Measurements from ENCODE around the gene PDCD4. TPM values are rescaled to one million over a fixed set of nuclear protein-coding genes. Genes with fewer than 3 reads are reported as not detected.

The PDCD4 gene
- total RNA-seq, 1 experiment from 2014 or later, result 133 TPM

DNA sequence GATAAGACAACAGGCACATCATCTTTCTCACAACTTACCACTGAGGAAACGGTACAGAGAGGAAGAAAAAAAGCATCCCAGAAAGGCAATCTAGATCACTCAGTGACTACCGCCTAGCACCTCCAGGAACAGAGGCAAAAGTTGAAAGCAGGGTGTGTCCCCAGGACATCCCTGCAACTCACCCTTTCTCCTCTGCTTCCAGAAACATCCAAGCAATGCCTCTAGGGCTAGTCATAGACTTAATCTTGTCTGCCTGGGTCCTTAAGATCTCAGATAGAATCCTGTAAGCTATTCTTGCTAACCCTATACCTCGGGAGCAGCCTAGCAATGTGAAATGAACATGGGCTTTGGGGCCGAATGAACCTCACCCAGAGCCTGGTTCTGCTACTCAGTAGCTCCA, 18.8 kb upstream of the PDCD4 start:
- CTCF ChIA-PET, result interaction anchor here (0.6 to 2.5 kb wide), 5 partner anchors 16 to 52 kb away, joined by 3 to 16 read pairs (median 5); no protein-coding TSS in a partner anchor
- BruUV-seq (replicated peaks), result no TSS peak
- Mint-ChIP-seq H3K9me3 (ENCODE audit: unreplicated experiment) (no peaks in the 10 kb centered on the region), H3K27me3 (ENCODE audit: insufficient read depth, unreplicated experiment) (no peaks in the 10 kb centered on the region), H3K27ac (ENCODE audit: low read depth, unreplicated experiment) (peak overlapping the region; percentile 36), H3K4me1 (ENCODE audit: insufficient read depth, unreplicated experiment) (peaks cover 41% of the 10 kb centered on the region), H3K36me3 (ENCODE audit: insufficient read depth, unreplicated experiment) (no peaks in the 10 kb centered on the region), H3K4me3 (ENCODE audit: unreplicated experiment) (no peak overlapping the region)
- TF ChIP-seq CTCF (IDR thresholded peaks at IDR 0.05; ENCODE audit: unreplicated experiment), result no peak
- POLR2A ChIA-PET, result interaction anchor here (0.7 to 3.9 kb wide), 23 partner anchors 9 to 642 kb away, joined by 3 to 42 read pairs (median 6); partner anchors contain the start of genes BBIP1, PDCD4, SHOC2 and SMNDC1
- no peak for DNase-seq (ENCODE audit: unreplicated experiment)
- intact Hi-C loops (cut with micrococcal nuclease), result no loop called here

DNA sequence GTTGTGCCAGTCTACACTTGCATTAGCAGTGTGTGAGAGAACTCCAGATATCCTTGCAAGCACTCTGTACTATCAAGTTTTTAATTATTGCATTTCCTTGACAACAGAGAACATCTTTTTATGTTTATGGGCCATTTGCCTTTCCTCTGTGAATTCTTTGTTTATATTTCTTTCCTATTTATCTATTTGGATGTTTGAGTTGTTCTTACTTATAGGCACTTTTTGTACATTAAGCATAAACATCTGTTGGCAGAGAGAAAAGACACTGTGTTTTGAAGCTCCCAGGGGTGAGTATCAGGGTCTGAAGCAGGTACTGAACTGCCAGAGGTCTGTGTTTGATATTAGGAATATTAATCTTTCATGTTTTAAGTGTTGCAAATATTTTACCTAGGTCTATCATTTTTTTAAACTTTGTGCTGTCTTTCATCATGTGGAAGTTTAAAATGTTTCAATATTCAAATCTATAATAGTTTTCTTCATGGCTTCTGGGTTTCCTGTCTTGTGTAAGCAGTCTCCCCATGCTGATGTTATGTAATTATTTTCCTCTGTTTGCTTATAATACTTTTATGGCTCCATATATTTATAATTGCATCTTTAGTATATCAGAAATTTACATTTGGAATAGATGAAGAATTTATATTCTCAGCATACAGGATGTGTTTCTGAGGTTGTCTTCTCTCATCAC, 17.7 kb upstream of the PDCD4 start:
- no peak for TF ChIP-seq CTCF (IDR thresholded peaks at IDR 0.05; ENCODE audit: unreplicated experiment)

GRCh38 chr10:110857265-110858171, 14.2 kb upstream of the PDCD4 start:
- ChIA-PET POLR2A (interaction anchor here (0.6 to 6.8 kb wide), 20 partner anchors 9 to 553 kb away, joined by 3 to 97 read pairs (median 4); partner anchors contain the start of genes PDCD4 and SMNDC1), CTCF (interaction anchor here (0.6 to 3.1 kb wide), 7 partner anchors 9 to 296 kb away, joined by 3 to 10 read pairs (median 4); no protein-coding TSS in a partner anchor)
- Mint-ChIP-seq H3K4me1 (ENCODE audit: insufficient read depth, unreplicated experiment) (peaks cover 48% of the 10 kb centered on the region), H3K9me3 (ENCODE audit: unreplicated experiment) (no peaks in the 10 kb centered on the region), H3K4me3 (ENCODE audit: unreplicated experiment) (no peak overlapping the region), H3K27me3 (ENCODE audit: insufficient read depth, unreplicated experiment) (no peaks in the 10 kb centered on the region), H3K36me3 (ENCODE audit: insufficient read depth, unreplicated experiment) (no peaks in the 10 kb centered on the region), H3K27ac (ENCODE audit: low read depth, unreplicated experiment) (peak overlapping the region; percentile 39)
- no TSS peak for BruUV-seq (replicated peaks)
- TF ChIP-seq CTCF (IDR thresholded peaks at IDR 0.05; ENCODE audit: unreplicated experiment), result no peak
- intact Hi-C loops (cut with micrococcal nuclease), result no loop called here
- DNase-seq (ENCODE audit: unreplicated experiment), result peak; percentile 52

More for the DNA sequence above, 17.7 kb upstream of the PDCD4 start:
- Mint-ChIP-seq H3K9me3 (ENCODE audit: unreplicated experiment) (no peaks in the 10 kb centered on the region), H3K36me3 (ENCODE audit: insufficient read depth, unreplicated experiment) (no peaks in the 10 kb centered on the region), H3K4me1 (ENCODE audit: insufficient read depth, unreplicated experiment) (peaks cover 47% of the 10 kb centered on the region), H3K4me3 (ENCODE audit: unreplicated experiment) (no peak overlapping the region), H3K27ac (ENCODE audit: low read depth, unreplicated experiment) (no peak overlapping the region), H3K27me3 (ENCODE audit: insufficient read depth, unreplicated experiment) (no peaks in the 10 kb centered on the region)
- POLR2A ChIA-PET, result interaction anchor here (0.6 to 3.9 kb wide), 7 partner anchors 12 to 549 kb away, joined by 3 to 36 read pairs (median 3); partner anchors contain the start of genes PDCD4 and SMNDC1
- no TSS peak for BruUV-seq (replicated peaks)
- intact Hi-C loops (cut with micrococcal nuclease), result no loop called here
- CTCF ChIA-PET, result interaction anchor here (2.5 kb wide), 1 partner anchor 51 kb away, joined by 16 read pairs; no protein-coding TSS in a partner anchor
- no peak for DNase-seq (ENCODE audit: unreplicated experiment)

Measured in MCF 10A (cell line).